Measurements from ENCODE around the gene COX4I1. TPM values are rescaled to one million over a fixed set of nuclear protein-coding genes. Genes with fewer than 3 reads are reported as not detected.
"Not testable (repeated sequence)": the region's sequence is repeated elsewhere in the genome, so short reads cannot be mapped to it uniquely, and the experiment has no call there.

Gene COX4I1
- total RNA-seq, 2 experiments from 2014 or later: 489 to 502 TPM

DNA sequence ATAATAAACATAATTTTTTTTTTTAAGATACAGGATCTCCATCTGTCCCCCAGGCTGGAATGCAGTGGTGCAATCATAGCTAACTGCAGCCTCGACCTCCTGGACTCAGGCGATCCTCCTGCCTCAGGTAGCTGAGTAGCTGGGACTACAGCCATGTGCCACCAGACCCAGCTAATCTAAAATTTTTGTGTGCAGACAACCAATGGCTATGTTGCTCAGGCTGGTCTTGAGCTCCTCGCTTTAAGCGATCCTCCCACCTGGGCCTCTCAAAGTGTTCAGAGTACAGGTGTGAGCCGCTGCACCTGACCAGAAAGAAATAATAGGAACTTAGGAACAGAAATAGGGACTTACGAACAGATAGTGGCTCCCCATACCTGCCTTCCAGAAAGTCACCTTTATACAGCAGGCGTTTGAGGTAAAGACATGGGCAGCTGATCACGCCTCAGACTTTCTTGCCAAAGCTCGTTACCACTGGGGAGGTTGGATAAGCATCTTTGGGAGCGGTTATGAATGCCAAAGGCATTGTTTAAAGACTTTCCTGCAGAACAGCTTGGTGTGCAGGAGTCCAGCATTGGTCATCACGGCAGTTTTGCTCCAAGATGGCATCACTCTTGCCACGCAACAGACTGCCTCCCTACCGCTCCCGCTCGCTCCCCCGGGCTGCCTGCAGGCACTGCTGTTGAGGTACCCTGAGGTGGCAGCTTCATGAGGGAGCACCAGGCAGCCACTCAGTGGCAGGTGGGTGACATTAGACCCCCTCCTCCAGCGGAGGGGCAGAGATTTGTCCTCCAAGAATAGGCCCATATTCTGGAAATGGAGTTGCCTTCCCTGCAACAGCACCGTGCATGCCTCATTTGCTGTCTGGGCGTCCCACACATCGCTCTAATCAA is 13.6 kb downstream of the COX4I1 start:
- H3K27ac Mint-ChIP-seq: no peak overlapping the region
- no peaks in the 10 kb centered on the region for H3K36me3 Mint-ChIP-seq
- peaks cover 40% of the 10 kb centered on the region for H3K27me3 Mint-ChIP-seq
- POLR2A ChIA-PET: interaction anchor here (0.9 kb wide), 1 partner anchor 13 kb away, joined by 3 read pairs; no protein-coding TSS in a partner anchor
- no peak overlapping the region for H3K4me3 Mint-ChIP-seq
- H3K9me3 Mint-ChIP-seq: no peaks in the 10 kb centered on the region
- DNase-seq: no peak
- no peaks in the 10 kb centered on the region for H3K4me1 Mint-ChIP-seq
- ATAC-seq (ENCODE audit: low read depth): no peak

DNA sequence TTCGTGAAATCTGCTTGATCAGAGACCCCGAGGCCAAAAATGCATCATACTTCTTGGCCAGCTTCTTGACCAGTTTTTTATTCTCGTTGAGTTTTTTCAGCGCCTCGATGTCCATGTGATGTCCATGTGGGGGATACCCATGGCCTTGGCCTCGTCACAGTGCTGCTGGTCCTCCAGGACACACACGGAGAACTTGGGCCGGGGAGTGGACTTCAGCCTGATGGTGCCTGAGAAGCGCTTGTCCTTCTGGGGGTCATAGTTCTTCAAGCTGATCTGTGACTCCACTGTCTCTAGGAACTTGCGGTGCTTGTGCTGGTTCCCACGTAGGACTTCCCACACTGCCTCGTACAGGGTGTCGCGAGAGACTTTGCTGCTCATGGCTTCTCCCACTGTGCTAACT is 16.7 kb downstream of the COX4I1 start:
- DNase-seq: no peak
- H3K4me3 Mint-ChIP-seq: no peak overlapping the region
- ATAC-seq (ENCODE audit: low read depth): no peak
- H3K9me3 Mint-ChIP-seq: no peaks in the 10 kb centered on the region
- POLR2A ChIA-PET: no interaction called here
- H3K27ac Mint-ChIP-seq: no peak overlapping the region
- no peaks in the 10 kb centered on the region for H3K36me3 Mint-ChIP-seq
- H3K27me3 Mint-ChIP-seq: peaks cover 43% of the 10 kb centered on the region
- H3K4me1 Mint-ChIP-seq: peaks cover 3% of the 10 kb centered on the region

DNA sequence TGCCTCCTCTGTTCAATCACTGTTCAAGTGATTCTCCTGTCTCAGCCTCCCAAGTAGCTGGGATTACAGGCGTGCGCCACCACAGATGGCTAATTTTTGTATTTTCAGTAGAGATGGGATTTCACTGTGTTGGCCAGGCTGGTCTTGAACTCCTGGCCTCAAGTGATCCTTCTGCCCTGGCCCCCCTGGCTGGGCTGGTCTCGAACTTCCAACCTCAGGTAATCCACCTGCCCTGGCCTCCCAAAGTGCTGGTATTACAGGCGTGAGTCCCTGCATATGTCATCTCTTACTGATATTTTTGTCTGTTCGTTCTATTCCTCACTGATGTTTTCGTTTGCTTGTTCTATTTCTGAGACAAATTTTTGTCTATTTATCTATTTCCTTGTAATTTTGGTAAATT is 17.7 kb downstream of the COX4I1 start:
- H3K9me3 Mint-ChIP-seq; POLR2A ChIA-PET; H3K27ac Mint-ChIP-seq; H3K36me3 Mint-ChIP-seq; DNase-seq; ATAC-seq (ENCODE audit: low read depth); H3K4me3 Mint-ChIP-seq; H3K4me1 Mint-ChIP-seq: not testable (repeated sequence)
- H3K27me3 Mint-ChIP-seq: peaks cover 33% of the 10 kb centered on the region

DNA sequence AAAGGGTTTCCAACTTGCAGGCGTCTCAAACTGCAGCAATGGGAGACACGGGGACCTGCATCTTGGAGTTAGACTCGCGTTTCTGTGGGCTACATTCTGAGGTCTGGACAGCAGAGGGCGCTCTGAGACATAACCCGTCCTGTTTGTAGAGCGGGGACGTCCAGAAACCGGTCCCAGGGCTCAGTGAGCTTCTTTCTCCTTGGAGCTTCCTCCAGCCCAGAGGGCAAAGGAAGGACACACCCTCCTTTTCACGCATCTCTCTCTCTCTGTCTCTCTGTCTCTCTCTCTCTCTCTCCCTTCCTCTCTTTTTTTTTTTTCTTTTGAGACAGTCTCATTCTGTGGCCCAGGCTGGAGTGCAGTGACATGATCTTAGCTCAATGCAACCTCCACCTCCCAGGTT is 19.8 kb downstream of the COX4I1 start:
- peaks cover 6% of the 10 kb centered on the region for H3K4me1 Mint-ChIP-seq
- ATAC-seq (ENCODE audit: low read depth) (peak; percentile 63), DNase-seq (peak; percentile 85)
- POLR2A ChIA-PET: interaction anchor here (1.1 kb wide), 1 partner anchor 164 kb away, joined by 5 read pairs; no protein-coding TSS in a partner anchor
- H3K27ac Mint-ChIP-seq: no peak overlapping the region
- H3K27me3 Mint-ChIP-seq: peaks cover 21% of the 10 kb centered on the region
- no peak overlapping the region for H3K4me3 Mint-ChIP-seq
- no peaks in the 10 kb centered on the region for H3K36me3 Mint-ChIP-seq
- H3K9me3 Mint-ChIP-seq: no peaks in the 10 kb centered on the region

DNA sequence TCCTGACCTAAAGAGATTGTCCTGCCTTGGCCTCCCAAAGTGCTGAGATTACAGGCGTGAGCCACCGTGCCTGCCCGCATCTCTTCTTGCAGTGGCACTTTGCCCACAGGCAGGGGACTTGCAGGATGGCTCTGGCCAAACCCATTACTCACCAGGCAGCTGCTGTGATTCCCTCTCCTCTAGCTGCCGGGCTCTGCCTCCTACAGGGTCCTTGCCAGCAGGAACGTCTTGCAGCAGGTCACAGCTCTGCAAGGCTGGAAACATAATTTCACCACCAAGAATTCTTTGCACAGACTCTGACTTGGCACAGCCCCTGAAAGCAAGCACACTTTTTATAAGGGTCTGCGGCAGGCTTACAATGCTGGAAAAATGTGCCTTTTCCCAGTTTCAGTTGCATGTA is 20.3 kb downstream of the COX4I1 start:
- no peak for ATAC-seq (ENCODE audit: low read depth)
- Mint-ChIP-seq H3K27me3 (peaks cover 21% of the 10 kb centered on the region), H3K9me3 (no peaks in the 10 kb centered on the region)

DNA sequence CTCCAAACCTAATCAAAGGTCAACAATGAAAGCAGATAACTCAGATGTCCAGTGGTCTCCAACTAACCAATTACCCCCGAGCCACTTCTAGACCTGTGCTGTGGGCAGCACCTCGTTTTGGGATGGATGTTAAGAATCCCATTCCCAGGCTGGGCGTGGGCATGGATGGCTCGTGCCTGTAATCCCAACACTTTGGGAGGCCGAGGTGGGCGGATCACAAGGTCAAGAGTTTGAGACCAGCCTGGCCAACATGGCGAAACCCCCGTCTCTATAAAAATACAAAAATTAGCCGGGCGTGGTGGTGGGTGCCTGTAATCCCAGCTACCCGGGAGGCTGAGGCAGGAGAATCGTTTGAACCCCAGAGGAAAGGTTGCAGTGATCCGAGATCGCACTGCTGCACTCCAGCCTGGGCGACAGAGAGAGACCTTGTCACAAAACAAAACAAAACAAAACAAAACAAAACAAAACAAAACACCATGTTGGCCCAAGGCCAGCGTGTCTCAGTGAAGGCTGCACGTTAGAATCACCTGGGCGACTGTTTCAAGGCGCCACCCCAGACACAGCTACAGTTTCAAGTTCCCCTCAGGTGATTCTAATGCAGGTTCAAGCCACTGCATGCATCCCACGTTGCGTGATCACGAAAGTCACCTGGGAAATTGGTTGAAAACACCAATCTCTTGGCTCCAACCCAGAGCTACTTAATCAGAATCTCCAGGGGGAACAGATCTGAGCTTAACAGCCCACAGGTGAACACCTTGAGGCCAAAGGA is 21.3 kb downstream of the COX4I1 start:
- peaks cover 17% of the 10 kb centered on the region for H3K27me3 Mint-ChIP-seq
- no peaks in the 10 kb centered on the region for H3K36me3 Mint-ChIP-seq
- no peak for DNase-seq
- POLR2A ChIA-PET: interaction anchor here (0.6 to 1.7 kb wide), 9 partner anchors 79 to 224 kb away, joined by 3 to 20 read pairs (median 3); no protein-coding TSS in a partner anchor
- no peak for ATAC-seq (ENCODE audit: low read depth)
- H3K4me1 Mint-ChIP-seq: peaks cover 6% of the 10 kb centered on the region
- H3K4me3 Mint-ChIP-seq: no peak overlapping the region
- H3K9me3 Mint-ChIP-seq: no peaks in the 10 kb centered on the region
- H3K27ac Mint-ChIP-seq: no peak overlapping the region

More for the DNA sequence above, 20.3 kb downstream of the COX4I1 start:
- H3K4me3 Mint-ChIP-seq: no peak overlapping the region
- POLR2A ChIA-PET: interaction anchor here (1.1 kb wide), 1 partner anchor 164 kb away, joined by 5 read pairs; no protein-coding TSS in a partner anchor
- H3K4me1 Mint-ChIP-seq: peaks cover 6% of the 10 kb centered on the region
- H3K36me3 Mint-ChIP-seq: no peaks in the 10 kb centered on the region
- H3K27ac Mint-ChIP-seq: no peak overlapping the region
- DNase-seq: no peak

DNA sequence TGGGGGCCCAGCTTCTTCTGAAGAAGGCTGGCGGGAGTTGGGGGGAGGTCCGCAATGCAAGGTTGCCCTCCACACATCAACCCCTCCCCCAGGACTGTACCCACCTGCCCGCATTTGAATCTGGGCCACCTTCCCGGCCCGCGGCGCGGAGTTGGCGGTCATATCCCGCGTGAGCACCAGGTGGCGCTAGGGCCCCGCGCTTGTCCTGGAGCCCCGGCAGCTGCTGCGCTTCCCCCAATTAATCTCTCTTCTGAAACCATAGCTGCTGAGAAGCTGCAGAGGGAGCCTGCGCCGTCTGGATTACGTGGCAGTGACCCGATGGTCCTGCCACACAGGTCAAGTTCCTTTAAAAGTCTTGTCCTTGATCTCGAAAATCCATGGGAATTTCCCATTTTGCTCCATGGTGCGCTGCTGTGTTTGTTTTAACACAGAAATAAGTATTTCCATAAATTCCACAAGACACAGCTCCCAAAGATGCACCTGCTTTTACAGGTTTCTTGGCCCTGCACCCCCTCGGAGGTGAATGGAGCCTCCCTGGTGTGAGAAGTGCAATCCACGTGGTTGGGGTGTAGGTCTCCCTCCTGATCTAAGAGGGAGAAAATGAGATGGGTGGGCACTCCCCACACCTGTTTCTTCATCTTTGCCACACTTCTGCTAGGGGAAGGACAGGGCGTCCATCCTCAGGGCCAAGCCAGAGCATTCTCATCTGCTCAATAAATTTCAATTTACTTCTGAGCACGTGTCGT is 22.1 kb downstream of the COX4I1 start:
- no peak overlapping the region for H3K4me3 Mint-ChIP-seq
- H3K4me1 Mint-ChIP-seq: peaks cover 6% of the 10 kb centered on the region
- ATAC-seq (ENCODE audit: low read depth): peak; percentile 87
- DNase-seq: peak; percentile 90
- H3K9me3 Mint-ChIP-seq: no peaks in the 10 kb centered on the region
- no peaks in the 10 kb centered on the region for H3K36me3 Mint-ChIP-seq
- H3K27me3 Mint-ChIP-seq: peaks cover 22% of the 10 kb centered on the region
- POLR2A ChIA-PET: interaction anchor here (0.6 to 1.7 kb wide), 9 partner anchors 78 to 224 kb away, joined by 3 to 20 read pairs (median 3); no protein-coding TSS in a partner anchor
- H3K27ac Mint-ChIP-seq: no peak overlapping the region

DNA sequence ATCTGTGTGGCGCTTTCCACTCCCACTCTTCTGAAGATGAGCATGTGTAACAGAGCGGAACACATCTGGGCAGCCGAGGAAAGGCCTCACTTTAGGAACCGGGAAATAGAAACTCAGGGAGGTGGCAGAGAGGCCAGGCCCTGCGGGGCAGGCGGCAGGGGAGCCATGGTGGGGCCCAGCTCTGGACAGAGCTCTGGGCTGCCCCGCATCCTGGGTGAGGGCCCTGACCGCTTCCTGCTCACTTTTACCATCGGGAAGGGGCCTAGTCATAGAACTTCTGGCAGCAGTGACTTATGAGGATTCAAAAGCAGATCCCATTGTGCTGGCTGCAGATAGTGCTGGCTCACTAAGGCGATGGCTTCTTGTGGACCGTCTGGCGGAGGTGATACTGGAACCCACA is 22.6 kb downstream of the COX4I1 start:
- no peak for DNase-seq
- no peak for ATAC-seq (ENCODE audit: low read depth)
- H3K27me3 Mint-ChIP-seq: peaks cover 25% of the 10 kb centered on the region
- no peak overlapping the region for H3K27ac Mint-ChIP-seq
- H3K4me1 Mint-ChIP-seq: peaks cover 6% of the 10 kb centered on the region
- no peaks in the 10 kb centered on the region for H3K9me3 Mint-ChIP-seq
- H3K4me3 Mint-ChIP-seq: no peak overlapping the region
- POLR2A ChIA-PET: interaction anchor here (0.8 to 1.7 kb wide), 4 partner anchors 80 to 193 kb away, joined by 3 to 20 read pairs (median 8); no protein-coding TSS in a partner anchor
- no peaks in the 10 kb centered on the region for H3K36me3 Mint-ChIP-seq

DNA sequence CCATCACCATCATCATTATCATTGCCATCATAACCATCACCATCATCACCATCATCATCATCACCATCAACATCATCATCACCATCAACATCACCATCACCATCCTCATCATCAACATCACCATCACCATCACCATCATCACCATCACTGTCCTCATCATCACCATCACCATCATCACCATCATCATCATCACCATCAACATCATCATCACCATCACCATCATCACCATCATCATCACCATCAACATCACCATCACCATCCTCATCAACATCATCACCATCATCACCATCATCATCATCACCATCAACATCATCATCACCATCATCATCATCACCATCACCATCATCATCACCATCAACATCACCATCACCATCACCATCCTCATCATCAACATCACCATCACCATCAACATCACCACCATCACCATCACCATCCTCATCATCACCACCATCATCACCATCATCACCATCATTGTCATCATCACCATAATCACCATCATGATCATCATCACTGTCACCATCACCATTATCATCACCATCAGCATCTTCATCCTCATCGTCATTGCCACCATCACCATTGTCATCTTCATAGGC is 23.9 kb downstream of the COX4I1 start:
- DNase-seq (no peak), ATAC-seq (ENCODE audit: low read depth) (no peak)
- Mint-ChIP-seq H3K27ac (no peak overlapping the region), H3K4me3 (no peak overlapping the region), H3K27me3 (peaks cover 14% of the 10 kb centered on the region), H3K4me1 (peaks cover 6% of the 10 kb centered on the region), H3K9me3 (no peaks in the 10 kb centered on the region), H3K36me3 (no peaks in the 10 kb centered on the region)
- POLR2A ChIA-PET: no interaction called here

DNA sequence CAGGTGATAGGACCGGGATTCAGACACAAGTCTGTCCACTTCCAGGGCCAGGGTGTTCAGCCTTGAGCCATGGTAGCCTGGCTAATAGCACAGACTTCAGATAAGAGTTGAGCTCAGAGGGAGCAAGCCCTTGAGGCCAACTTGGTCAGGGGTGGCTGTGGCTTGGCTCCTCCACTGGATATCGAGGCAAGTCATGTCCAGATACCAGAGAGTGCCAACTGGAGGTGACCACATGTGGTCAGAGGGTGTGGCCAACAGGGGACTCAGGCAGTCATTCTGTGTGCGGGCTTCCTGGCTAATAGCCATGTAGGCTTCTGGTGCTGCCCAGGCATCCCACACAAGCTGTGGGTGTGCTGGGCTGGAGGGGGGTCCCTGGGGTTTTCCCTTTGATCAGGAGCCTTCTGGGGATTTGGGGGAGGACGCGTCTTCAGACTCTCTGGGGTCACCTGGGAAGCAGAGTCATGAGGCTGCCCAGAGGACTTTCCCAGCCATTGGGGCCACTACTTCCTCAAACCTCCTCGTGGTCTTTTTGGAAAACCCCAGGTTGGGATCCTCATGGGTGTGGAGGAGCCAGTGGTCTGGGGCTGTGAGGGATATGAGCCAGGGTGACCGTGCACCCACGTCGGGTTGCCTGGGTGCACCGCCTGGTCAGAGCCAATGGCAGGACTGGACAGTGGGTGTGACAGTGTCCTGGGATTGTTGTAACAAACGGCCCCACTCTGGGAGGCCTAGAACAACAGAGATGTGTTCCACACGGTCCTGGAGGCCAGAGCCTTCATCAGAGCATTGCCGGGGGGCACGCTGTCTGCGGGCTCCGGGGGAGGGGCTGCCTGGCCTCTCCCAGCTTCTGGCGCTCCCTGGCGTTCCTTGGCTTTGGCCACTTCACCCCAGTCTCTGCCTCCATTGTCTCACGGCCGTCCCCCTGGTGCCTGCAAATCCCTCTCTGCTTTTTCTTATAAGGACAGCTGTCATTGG is 25.0 kb downstream of the COX4I1 start:
- Mint-ChIP-seq H3K4me3 (no peak overlapping the region), H3K9me3 (no peaks in the 10 kb centered on the region), H3K27ac (no peak overlapping the region), H3K36me3 (no peaks in the 10 kb centered on the region), H3K4me1 (peaks cover 5% of the 10 kb centered on the region), H3K27me3 (peaks cover 20% of the 10 kb centered on the region)
- DNase-seq: no peak
- ATAC-seq (ENCODE audit: low read depth): no peak
- POLR2A ChIA-PET: no interaction called here

DNA sequence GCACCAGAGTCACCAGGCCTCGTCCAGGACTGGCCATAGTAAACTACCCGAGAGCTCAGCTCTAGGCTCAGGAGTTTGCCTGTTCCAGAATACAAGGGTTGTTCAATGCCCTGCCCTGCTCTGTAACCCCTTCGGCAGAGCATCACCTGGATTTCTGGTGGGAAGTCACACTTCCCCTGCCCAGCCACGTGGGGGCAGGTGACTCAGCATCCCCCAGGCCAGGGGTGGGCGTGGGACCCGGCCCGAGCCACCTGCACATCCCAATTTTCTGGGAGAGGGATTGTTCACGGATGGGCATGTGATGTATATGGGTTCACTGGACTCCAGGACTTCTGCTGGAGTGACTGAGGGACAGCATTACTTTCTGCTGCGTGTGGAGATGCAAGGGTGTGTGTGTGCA is 25.8 kb downstream of the COX4I1 start:
- ATAC-seq (ENCODE audit: low read depth) (no peak), DNase-seq (no peak)
- Mint-ChIP-seq H3K27ac (no peak overlapping the region), H3K9me3 (no peaks in the 10 kb centered on the region), H3K4me1 (peaks cover 5% of the 10 kb centered on the region), H3K36me3 (no peaks in the 10 kb centered on the region), H3K4me3 (no peak overlapping the region), H3K27me3 (peaks cover 26% of the 10 kb centered on the region)
- POLR2A ChIA-PET: no interaction called here

DNA sequence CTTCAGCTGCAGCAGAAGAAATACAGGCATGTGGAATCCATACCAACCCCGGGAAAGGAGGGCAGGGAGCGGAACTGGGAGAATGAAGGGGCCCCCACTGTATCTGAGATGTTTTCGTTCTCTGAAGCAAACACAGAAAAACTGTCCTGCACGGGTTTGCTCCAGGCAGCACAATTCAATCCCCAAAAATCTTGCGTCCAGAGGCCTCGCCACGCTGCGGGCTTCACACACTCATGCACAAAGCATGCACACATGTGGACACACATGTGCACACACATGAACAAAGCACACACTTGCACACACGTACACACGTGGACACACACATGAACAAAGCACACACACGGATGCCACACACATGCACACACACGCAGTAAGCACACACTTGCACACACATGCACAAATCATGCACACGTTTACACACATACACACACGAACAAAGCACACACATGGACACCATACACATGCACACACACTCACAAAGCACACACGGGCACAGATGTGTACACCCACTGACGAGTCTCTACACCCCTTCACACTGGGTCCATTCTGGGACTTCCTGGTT is 27.3 kb downstream of the COX4I1 start:
- no peak overlapping the region for H3K27ac Mint-ChIP-seq
- no peaks in the 10 kb centered on the region for H3K9me3 Mint-ChIP-seq
- DNase-seq: no peak
- H3K36me3 Mint-ChIP-seq: peaks cover 1% of the 10 kb centered on the region
- peaks cover 2% of the 10 kb centered on the region for H3K4me1 Mint-ChIP-seq
- POLR2A ChIA-PET: no interaction called here
- no peak for ATAC-seq (ENCODE audit: low read depth)
- H3K27me3 Mint-ChIP-seq: peaks cover 34% of the 10 kb centered on the region
- H3K4me3 Mint-ChIP-seq: no peak overlapping the region

Measured in activated naive CD8-positive, alpha-beta T cell treated with anti-CD3 and anti-CD28 coated beads, Interleukin-2, amount 10 ng/mL, durations not matched to agents 7 days and 5 days (primary cell).